Measurements from ENCODE around the gene GYPC.

DNA sequence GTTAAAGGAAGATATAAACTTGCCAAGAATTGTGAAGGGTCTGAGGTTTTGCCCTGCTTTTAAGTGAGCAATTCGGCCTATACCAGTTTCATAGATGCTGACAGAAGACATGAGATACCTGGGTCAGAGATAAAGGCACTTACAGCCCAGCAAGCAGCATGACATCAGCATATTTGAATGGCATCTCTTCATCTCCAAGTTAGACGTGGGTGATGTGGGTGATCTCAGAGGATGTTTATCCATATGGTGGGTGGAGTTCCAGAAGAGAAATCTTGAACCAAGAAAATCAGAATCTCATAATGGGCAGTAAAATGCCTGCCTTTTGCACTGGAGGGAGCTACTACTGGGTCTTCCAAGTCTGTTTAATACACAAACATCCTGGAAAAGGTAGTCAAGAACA is 44.7 kb downstream of the GYPC start:
- TF ChIP-seq CREB5 (CRISPR knock-in tag; IDR thresholded peaks at IDR 0.05; ENCODE audit: low read depth): no peak
- no peak for TF ChIP-seq ARNTL (CRISPR knock-in tag; IDR thresholded peaks at IDR 0.05; ENCODE audit: borderline replicate concordance, low read depth)
- TF ChIP-seq, protein P1, sequence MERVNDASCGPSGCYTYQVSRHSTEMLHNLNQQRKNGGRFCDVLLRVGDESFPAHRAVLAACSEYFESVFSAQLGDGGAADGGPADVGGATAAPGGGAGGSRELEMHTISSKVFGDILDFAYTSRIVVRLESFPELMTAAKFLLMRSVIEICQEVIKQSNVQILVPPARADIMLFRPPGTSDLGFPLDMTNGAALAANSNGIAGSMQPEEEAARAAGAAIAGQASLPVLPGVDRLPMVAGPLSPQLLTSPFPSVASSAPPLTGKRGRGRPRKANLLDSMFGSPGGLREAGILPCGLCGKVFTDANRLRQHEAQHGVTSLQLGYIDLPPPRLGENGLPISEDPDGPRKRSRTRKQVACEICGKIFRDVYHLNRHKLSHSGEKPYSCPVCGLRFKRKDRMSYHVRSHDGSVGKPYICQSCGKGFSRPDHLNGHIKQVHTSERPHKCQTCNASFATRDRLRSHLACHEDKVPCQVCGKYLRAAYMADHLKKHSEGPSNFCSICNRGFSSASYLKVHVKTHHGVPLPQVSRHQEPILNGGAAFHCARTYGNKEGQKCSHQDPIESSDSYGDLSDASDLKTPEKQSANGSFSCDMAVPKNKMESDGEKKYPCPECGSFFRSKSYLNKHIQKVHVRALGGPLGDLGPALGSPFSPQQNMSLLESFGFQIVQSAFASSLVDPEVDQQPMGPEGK (CRISPR knock-in tag; IDR thresholded peaks at IDR 0.05; ENCODE audit: borderline replicate concordance): no peak
- no peak for TF ChIP-seq ZNF8 (CRISPR knock-in tag; IDR thresholded peaks at IDR 0.05)
- no peak for TF ChIP-seq POU6F1 (CRISPR knock-in tag; IDR thresholded peaks at IDR 0.05; ENCODE audit: borderline replicate concordance, low read depth)
- no peak for TF ChIP-seq TOX (CRISPR knock-in tag; IDR thresholded peaks at IDR 0.05; ENCODE audit: borderline replicate concordance)
- TF ChIP-seq ZC3H10 (CRISPR knock-in tag; IDR thresholded peaks at IDR 0.05): no peak
- no peak for TF ChIP-seq GLIS3 (CRISPR knock-in tag; IDR thresholded peaks at IDR 0.05)

All from SK-N-SH treated with all-trans-retinoic acid at 6 μM for 48 hours (cell line).